ENCODE data around the gene D2HGDH.
"Not testable (repeated sequence)": the region's sequence is repeated elsewhere in the genome, so short reads cannot be mapped to it uniquely, and the experiment has no call there.

D2HGDH gene

DNA sequence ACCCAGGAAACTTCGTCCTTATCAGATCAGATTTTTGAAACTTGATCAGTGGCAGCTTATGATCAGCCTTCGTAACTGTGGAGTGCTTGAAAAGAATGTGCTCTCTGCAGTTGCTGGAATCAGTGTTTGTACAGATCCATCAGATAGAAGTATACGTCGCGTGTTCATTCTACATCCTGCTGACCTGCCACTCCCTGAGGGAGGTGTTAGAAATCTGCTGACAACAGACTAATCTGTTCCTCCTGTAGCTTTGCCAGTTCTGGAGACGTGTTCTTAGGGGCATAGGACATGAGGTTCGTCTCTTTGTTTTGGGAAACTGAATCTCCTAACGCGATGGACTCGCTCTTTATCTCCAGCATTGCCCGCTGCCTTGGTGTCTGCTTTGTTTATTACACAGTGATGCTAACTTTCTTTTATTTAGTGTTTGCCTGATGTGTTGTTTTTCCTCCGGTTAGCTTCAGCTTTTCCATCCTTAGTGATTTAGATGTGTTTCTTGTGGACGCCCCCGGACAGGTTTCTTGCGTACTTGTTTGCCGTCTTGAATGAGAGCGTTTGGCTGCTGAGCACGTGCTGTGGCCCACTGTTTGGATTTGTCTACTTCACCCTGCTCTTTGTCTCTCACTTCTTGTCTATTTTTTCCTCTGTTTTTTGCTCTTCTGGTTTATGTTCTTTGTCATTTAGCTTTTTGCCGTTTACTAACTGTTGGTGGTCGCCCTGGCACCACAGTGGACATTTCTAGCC is 24.8 kb downstream of the D2HGDH start:
- H3K4me2 ChIP-seq (ENCODE audit: low read depth, low read length) = no peak overlapping the region
- H3K27me3 ChIP-seq (replicated peaks; ENCODE audit: insufficient read depth, low read length) = no peaks in the 10 kb centered on the region
- no peak overlapping the region for H3K4me3 ChIP-seq (ENCODE audit: low read length)
- no peaks in the 10 kb centered on the region for H3K9me3 ChIP-seq (replicated peaks; ENCODE audit: insufficient read depth, low read length)
- H2AFZ ChIP-seq (ENCODE audit: low read length) = no peak overlapping the region
- no peaks in the 10 kb centered on the region for H3K9me2 ChIP-seq (replicated peaks; ENCODE audit: insufficient read depth, low read length)
- no peaks in the 10 kb centered on the region for H3K4me1 ChIP-seq (ENCODE audit: low read length)
- H3F3A ChIP-seq (ENCODE audit: insufficient read depth, low read length) = no peaks in the 10 kb centered on the region
- H4K20me1 ChIP-seq (ENCODE audit: insufficient read depth, low read length) = no peaks in the 10 kb centered on the region
- TF ChIP-seq, protein P1, sequence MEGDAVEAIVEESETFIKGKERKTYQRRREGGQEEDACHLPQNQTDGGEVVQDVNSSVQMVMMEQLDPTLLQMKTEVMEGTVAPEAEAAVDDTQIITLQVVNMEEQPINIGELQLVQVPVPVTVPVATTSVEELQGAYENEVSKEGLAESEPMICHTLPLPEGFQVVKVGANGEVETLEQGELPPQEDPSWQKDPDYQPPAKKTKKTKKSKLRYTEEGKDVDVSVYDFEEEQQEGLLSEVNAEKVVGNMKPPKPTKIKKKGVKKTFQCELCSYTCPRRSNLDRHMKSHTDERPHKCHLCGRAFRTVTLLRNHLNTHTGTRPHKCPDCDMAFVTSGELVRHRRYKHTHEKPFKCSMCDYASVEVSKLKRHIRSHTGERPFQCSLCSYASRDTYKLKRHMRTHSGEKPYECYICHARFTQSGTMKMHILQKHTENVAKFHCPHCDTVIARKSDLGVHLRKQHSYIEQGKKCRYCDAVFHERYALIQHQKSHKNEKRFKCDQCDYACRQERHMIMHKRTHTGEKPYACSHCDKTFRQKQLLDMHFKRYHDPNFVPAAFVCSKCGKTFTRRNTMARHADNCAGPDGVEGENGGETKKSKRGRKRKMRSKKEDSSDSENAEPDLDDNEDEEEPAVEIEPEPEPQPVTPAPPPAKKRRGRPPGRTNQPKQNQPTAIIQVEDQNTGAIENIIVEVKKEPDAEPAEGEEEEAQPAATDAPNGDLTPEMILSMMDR (IDR thresholded peaks at IDR 0.05; ENCODE audit: low read length) = no peak
- TF ChIP-seq EZH2 (optimal IDR thresholded peaks at IDR 0.05; ENCODE audit: low read depth, low read length) = no peak
- no peak for TF ChIP-seq EZH2phosphoT487 (IDR thresholded peaks at IDR 0.05; ENCODE audit: low read length)
- H3K36me3 ChIP-seq (replicated peaks; ENCODE audit: insufficient read depth, low read length) = no peaks in the 10 kb centered on the region
- no peak overlapping the region for H3K27ac ChIP-seq (ENCODE audit: low read length)
- DNase-seq = no peak
- H3K79me2 ChIP-seq (ENCODE audit: low read length) = no peaks in the 10 kb centered on the region
- H3K9ac ChIP-seq (ENCODE audit: low read length) = no peak overlapping the region

GRCh38 chr2:241759893-241760292 is 25.5 kb downstream of the D2HGDH start:
- not testable (repeated sequence) for H3K27ac ChIP-seq (ENCODE audit: low read length); H2AFZ ChIP-seq (ENCODE audit: low read length); H3K4me3 ChIP-seq (ENCODE audit: low read length); DNase-seq; H3K4me1 ChIP-seq (ENCODE audit: low read length); H3K9me2 ChIP-seq (replicated peaks; ENCODE audit: insufficient read depth, low read length); H3K9me3 ChIP-seq (replicated peaks; ENCODE audit: insufficient read depth, low read length); H3K79me2 ChIP-seq (ENCODE audit: low read length); H4K20me1 ChIP-seq (ENCODE audit: insufficient read depth, low read length); H3K27me3 ChIP-seq (replicated peaks; ENCODE audit: insufficient read depth, low read length); H3F3A ChIP-seq (ENCODE audit: insufficient read depth, low read length); H3K4me2 ChIP-seq (ENCODE audit: low read depth, low read length); H3K36me3 ChIP-seq (replicated peaks; ENCODE audit: insufficient read depth, low read length); H3K9ac ChIP-seq (ENCODE audit: low read length)

- H2AFZ ChIP-seq (ENCODE audit: low read length) = no peak overlapping the region
These were observed 25.9 kb downstream of the D2HGDH start for GRCh38 chr2:241760301-241760771.

More at GRCh38 chr2:241760301-241760771, 25.9 kb downstream of the D2HGDH start:
- Histone ChIP-seq H3K4me1 (ENCODE audit: low read length) (no peaks in the 10 kb centered on the region), H3F3A (ENCODE audit: insufficient read depth, low read length) (no peaks in the 10 kb centered on the region), H3K9ac (ENCODE audit: low read length) (no peak overlapping the region), H3K4me3 (ENCODE audit: low read length) (no peak overlapping the region), H3K4me2 (ENCODE audit: low read depth, low read length) (no peak overlapping the region), H3K27me3 (replicated peaks; ENCODE audit: insufficient read depth, low read length) (no peaks in the 10 kb centered on the region), H3K36me3 (replicated peaks; ENCODE audit: insufficient read depth, low read length) (no peaks in the 10 kb centered on the region), H3K9me3 (replicated peaks; ENCODE audit: insufficient read depth, low read length) (no peaks in the 10 kb centered on the region), H3K79me2 (ENCODE audit: low read length) (no peaks in the 10 kb centered on the region), H3K27ac (ENCODE audit: low read length) (no peak overlapping the region), H4K20me1 (ENCODE audit: insufficient read depth, low read length) (no peaks in the 10 kb centered on the region), H3K9me2 (replicated peaks; ENCODE audit: insufficient read depth, low read length) (no peaks in the 10 kb centered on the region)
- TF ChIP-seq, protein P1 (IDR thresholded peaks at IDR 0.05; ENCODE audit: low read length) = no peak
- TF ChIP-seq EZH2 (optimal IDR thresholded peaks at IDR 0.05; ENCODE audit: low read depth, low read length) = no peak
- no peak for DNase-seq
